D341Med (cell line): ENCODE data around the gene MPHOSPH10.
"Not testable (repeated sequence)": the region's sequence is repeated elsewhere in the genome, so short reads cannot be mapped to it uniquely, and the experiment has no call there.

Experiments used
- DNase-seq: peaks from one replicate; pipeline ENCODE4 v3.0.0; 2012; ENCODE audit warnings: low spot score

The MPHOSPH10 gene

GRCh38 chr2:71130152-71130904, at the start of gene MPHOSPH10, which contains the start of gene MCEE:
Gene MPHOSPH10 (plus strand): TSS chr2:71130634. CDS start chr2:71130666, 32 bp downstream.
Gene MCEE (minus strand): TSS chr2:71130229. CDS start chr2:71130219, 10 bp downstream.
- peak; percentile 90 for DNase-seq

GRCh38 chr2:71082402-71083252, 47.8 kb upstream of the MPHOSPH10 start:
- DNase-seq = no peak

- not testable (repeated sequence) for DNase-seq
Measured at GRCh38 chr2:71083297-71083696, 47.1 kb upstream of the MPHOSPH10 start.

DNA sequence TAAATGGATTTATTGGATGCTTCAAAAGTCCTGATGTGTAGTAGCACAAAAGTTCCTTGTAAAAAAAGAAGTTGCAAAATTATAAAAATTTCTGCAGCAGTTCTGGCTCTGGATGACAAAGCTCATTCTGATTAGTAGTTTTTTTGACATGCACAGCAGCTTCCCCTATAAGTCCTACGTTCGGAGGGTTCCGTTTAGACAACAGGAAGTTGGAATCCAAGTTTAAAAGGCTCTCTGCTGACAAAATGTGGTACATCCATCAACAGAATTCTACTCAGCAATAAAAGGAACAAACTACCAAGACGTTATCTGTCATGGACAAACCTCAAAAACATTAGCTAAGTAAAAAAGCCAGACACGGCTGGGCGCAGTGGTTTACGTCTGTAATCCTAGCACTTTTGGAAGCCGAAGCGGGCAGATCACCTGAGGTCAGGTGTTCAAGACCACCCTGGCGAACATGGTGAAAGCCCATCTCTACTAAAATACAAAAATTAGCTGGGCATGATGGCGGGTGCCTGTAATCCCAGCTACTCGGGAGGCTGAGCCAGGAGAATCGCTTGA, 46.6 kb upstream of the MPHOSPH10 start:
- not testable (repeated sequence) for DNase-seq

- DNase-seq = peak; percentile 42
Measured at GRCh38 chr2:71085325-71086003, 45.0 kb upstream of the MPHOSPH10 start.

DNA sequence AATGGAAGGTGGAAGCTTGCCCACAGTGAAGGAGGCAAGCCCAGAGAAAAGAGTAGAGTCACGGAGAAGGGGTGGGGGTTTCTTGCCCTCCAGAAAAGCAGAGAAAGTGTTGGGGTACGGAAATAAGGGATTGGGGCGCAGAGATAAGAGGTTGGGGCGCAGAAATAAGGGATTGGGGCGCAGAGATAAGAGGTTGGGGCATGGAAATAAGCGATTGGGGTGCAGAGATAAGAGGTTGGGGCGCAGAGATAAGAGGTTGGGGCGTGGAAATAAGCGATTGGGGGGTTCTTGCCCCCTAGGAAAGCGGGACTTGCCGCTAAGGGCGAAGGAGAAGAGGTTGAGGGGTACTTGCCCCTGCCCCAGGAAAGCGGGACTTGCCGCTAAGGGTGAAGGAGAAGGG, 41.0 kb upstream of the MPHOSPH10 start:
- not testable (repeated sequence) for DNase-seq

GRCh38 chr2:71091808-71092207, 38.6 kb upstream of the MPHOSPH10 start:
- not testable (repeated sequence) for DNase-seq

GRCh38 chr2:71092491-71093260, 37.8 kb upstream of the MPHOSPH10 start:
- not testable (repeated sequence) for DNase-seq

GRCh38 chr2:71100195-71100964, 30.1 kb upstream of the MPHOSPH10 start:
- DNase-seq = peak; percentile 76

DNA sequence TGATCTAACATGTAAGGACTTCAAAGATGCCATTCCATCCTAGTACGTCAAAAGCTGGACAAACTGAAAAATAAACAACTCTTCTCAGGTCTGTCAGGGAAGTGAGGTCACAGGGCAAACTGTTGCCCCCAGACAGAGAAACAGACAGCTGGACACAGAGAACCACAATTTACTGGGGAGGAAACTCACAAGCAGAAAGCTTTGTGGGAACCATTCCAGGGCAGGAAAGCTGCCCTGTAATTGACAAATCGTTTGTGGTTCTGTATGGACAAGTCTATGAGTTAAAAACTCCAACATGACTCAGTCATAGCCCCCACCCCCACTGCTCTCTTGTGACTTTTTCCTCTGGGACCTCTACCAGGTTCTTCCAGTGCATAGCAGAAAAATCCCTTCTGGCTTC, 28.8 kb upstream of the MPHOSPH10 start:
- DNase-seq = no peak

DNA sequence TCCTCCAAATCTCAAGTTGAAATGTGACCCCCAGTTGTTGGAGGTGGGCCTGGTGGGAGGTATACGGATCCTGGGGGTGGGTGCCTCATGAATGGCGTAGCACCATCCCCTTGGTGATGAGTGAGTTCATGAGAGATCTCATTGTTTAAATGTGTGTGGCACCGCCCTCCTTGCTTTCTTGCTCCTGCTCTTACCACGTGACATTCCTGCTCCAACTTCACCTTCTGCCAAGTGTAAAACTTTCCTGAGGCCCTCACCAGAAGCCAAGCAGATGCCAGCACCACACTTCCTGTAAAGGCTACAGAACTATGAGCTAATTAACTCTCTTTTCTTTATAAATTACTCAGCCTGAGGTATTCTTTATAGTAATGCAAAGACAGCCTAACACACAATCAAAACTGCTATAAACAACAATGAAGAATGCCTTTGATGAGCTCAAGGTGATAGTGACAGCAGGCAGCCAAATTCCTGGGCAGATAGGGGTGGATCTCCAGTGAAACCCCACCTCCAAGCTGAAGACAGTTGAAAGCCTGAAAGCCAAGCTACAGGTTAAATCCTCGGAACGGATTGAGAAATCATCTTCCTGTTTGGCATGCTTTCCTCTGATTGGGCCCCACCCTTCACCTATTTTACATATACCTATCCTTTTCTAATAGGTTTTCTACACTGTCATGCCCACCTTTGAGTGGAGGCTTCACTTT, 27.3 kb upstream of the MPHOSPH10 start:
- DNase-seq = no peak

- DNase-seq = no peak
Measured at GRCh38 chr2:71103809-71104208, 26.6 kb upstream of the MPHOSPH10 start.

DNA sequence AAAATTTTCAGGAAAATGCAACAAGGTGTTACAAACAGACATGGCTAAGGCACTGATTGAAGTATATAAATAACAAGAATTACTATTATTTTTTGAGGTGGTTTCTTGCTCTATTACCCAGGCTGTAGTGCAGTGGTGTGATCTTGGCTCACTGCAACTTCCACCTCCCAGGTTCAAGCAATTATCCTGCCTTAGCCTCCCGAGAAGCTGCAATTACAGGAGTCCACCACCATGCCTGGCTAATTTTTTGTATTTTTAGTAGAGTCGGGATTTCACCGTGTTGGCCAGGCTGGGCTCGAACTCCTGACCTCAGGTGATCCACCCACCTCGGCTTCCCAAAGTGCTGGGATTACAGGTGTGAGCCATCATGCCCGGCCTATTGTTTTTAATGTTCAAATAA, 24.0 kb upstream of the MPHOSPH10 start:
- DNase-seq = not testable (repeated sequence)

DNA sequence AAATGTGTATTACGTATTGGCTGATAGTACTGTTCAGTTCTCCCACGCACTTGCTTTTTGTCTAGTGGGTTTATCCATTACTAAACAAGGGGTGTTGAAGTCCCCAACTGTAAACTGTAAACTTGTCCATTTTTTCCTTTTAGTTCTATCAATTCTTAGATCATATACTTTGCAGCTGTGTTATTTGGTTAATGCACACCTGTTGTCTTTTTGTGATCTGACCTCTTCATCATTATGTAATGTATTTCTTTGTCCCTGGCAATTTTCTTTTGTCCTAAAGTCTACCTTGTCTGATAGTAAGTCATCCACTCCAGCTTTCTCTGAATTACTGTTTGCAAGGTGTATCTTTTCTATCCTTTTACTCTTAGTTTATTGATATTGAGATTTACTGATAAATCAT, 22.3 kb upstream of the MPHOSPH10 start:
- DNase-seq = no peak

- DNase-seq = no peak
Measured at GRCh38 chr2:71113843-71114242, 16.6 kb upstream of the MPHOSPH10 start.

- no peak for DNase-seq
Measured at GRCh38 chr2:71117063-71117462, 13.4 kb upstream of the MPHOSPH10 start.

DNA sequence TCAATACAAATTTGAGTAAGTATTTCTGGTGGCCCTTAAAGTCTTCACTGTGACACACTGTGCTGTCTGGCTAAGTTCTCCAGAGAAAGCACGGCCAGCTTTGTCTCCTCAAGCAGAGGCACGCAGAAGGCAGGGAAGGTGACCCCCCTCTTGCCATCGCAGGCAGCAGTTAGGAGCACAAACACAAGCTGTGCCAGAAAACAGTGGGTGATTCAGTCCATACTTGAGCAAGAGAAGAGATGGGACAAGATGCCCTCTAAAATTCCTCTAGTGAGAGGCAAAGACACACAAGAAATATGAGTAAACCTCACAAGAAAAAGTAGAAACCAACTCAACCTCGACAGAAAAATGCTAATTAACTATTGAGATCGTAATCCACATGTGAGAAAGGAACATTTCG, 10.2 kb upstream of the MPHOSPH10 start:
- DNase-seq = no peak

DNA sequence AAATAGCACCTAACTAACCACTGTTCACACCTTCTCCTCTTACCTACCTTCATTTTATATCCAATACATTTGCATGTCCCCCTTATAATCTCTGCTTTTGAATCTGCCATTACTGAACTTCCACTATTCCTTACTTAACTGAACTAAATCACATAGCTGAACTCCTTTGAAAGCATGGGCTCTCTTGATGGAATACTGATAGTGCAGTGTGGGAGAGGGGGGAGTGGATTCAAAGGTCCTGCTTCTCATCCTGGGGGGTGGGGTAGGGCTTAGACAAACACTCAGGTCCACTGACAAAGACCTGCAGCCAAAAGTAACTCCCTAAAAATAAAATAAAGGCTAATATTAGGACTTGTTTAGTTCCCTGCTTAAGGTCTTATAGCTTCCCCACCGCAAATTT, 9.0 kb upstream of the MPHOSPH10 start:
- DNase-seq = no peak

DNA sequence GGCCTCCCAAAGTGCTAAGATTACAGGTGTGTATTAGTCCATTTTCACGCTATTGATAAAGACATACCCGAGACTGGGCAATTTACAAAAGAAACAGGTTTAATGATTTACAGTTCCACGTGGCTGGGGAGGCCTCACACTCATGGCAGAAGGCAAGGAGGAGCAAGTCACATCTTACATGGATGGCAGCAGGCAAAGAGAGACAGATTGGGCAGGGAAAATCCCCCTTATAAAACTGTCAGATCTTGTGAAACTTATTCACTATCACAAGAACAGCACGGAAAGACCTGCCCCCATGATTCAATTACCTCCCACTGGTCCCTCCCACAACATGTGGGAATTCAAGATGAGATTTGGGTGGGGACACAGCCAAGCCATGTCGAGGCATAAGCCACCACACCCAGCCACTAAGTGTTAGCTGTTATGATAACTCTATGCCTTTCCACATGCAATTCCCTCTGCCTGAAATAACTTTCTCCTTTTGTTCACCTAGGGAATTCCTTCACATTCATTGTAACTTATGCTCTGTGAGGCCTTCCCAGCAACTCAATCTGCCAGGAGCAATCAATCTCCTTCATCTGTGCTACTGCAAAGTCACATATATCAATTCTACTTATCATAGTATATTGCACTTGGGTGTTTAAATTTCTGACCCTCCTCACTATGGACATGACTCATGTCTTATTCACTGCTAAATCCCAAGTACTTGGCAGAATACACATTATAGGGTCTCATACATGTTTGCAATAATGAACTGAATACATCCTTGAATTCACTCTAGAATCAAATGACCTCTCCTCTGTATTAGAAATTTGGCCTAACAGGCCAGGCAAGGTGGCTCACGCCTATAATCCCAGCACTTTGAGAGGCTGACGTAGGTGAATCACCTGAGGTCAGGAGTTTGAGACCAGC, 7.8 kb upstream of the MPHOSPH10 start:
- DNase-seq = no peak
